H1 (cell line): ENCODE results near the gene GALNT6. TPM values are rescaled to one million over a fixed set of nuclear protein-coding genes. Genes with fewer than 3 reads are reported as not detected.

Source experiments
- CTCF ChIA-PET: fragments of 300-600 bp; sonication (Branson Sonifier 250); formaldehyde crosslinking; loops from one replicate; lab custom pipeline; 2021; ENCODE audit not compliant: partially characterized antibody; lab: Charles Lee
- POLR2A ChIA-PET: fragments of 300-600 bp; sonication (Branson Sonifier 250); formaldehyde crosslinking; loops from one replicate; lab custom pipeline; 2021; ENCODE audit warnings: inconsistent platforms; ENCODE audit not compliant: partially characterized antibody; lab: Charles Lee
- DNase-seq, 2 experiments: peaks; one replicate each; pipeline versions ENCODE4 v3.0.0 to v3.0.0-alpha.2; 2010 to 2022; ENCODE audit warnings: low spot score in 2 of 2, low read depth in 1 of 2, mixed read lengths in 1 of 2
- FAIRE-seq: peaks from 2 replicates; lab custom pipeline; 2011; peaks lifted over from hg19 to GRCh38; lab: Jason Lieb, UNC
- H2AFZ ChIP-seq: 2 replicates; pipeline ENCODE4 v1.8.1; 2012; ENCODE audit warnings: low read length, inconsistent platforms
- H2AK5ac ChIP-seq: 2 replicates; pipeline ENCODE4 v1.6.1; 2013; ENCODE audit warnings: low read depth, low read length
- H2BK120ac ChIP-seq: replicated peaks from 2 replicates; pipeline ENCODE3; 2013; ENCODE audit warnings: low read depth, low read length, inconsistent platforms
- H2BK12ac ChIP-seq: 2 replicates; pipeline ENCODE4 v1.6.1; 2013; ENCODE audit warnings: low read depth, low read length
- H2BK15ac ChIP-seq: 2 replicates; pipeline ENCODE4 v1.6.1; 2013; ENCODE audit warnings: low read length
- H2BK20ac ChIP-seq: 2 replicates; pipeline ENCODE4 v1.6.1; 2013; ENCODE audit warnings: low read length
- H2BK5ac ChIP-seq: 2 replicates; pipeline ENCODE4 v1.6.1; 2013; ENCODE audit warnings: low read depth, low read length
- H3K14ac ChIP-seq: 2 replicates; pipeline ENCODE4 v1.6.1; 2013; ENCODE audit warnings: inconsistent platforms; ENCODE audit not compliant: insufficient read length
- H3K18ac ChIP-seq: 2 replicates; pipeline ENCODE4 v1.6.1; 2013; ENCODE audit warnings: low read length; ENCODE audit errors: extremely low read depth
- H3K23ac ChIP-seq: 2 replicates; pipeline ENCODE4 v1.6.1; 2013; ENCODE audit warnings: inconsistent platforms; ENCODE audit not compliant: insufficient read length
- H3K23me2 ChIP-seq: 2 replicates; pipeline ENCODE4 v1.6.1; 2013; ENCODE audit warnings: low read depth, low read length
- H3K27ac ChIP-seq: 2 replicates; pipeline ENCODE4 v1.6.1; 2011; ENCODE audit warnings: low read depth, low read length, inconsistent platforms
- H3K27me3 ChIP-seq, 4 experiments: replicated peaks in 1 of 4; 1 replicate in 1 of 4; 2 replicates in 3 of 4; pipeline versions ENCODE4 v1.6.1 to v1.8.1; 2011 to 2013; ENCODE audit warnings: low read length in 3 of 4, mild to moderate bottlenecking in 3 of 4, inconsistent platforms in 2 of 4, mixed read lengths in 2 of 4, moderate library complexity in 1 of 4; ENCODE audit not compliant: control insufficient read depth in 3 of 4, insufficient read depth in 3 of 4; ENCODE audit errors: extremely low read depth in 1 of 4
- H3K36me3 ChIP-seq, 4 experiments: 2 replicates each; pipeline versions ENCODE4 v1.6.1 to v1.8.1; 2011 to 2013; ENCODE audit warnings: mild to moderate bottlenecking in 4 of 4, low read length in 3 of 4, moderate library complexity in 2 of 4, control low read depth in 1 of 4, inconsistent platforms in 1 of 4; ENCODE audit not compliant: insufficient read depth in 4 of 4, control insufficient read depth in 2 of 4
- H3K4ac ChIP-seq: replicated peaks from 2 replicates; pipeline ENCODE3; 2013; ENCODE audit warnings: low read length, low read depth, mixed read lengths, inconsistent platforms; ENCODE audit not compliant: insufficient read length
- H3K4me1 ChIP-seq, 4 experiments: replicated peaks in 1 of 4; 1 replicate in 1 of 4; 2 replicates in 3 of 4; pipeline versions ENCODE4 v1.6.1 to v1.8.1; 2011 to 2013; ENCODE audit warnings: low read length in 3 of 4, inconsistent platforms in 2 of 4, mixed read lengths in 1 of 4; ENCODE audit not compliant: insufficient read depth in 4 of 4, control insufficient read depth in 3 of 4
- H3K4me2 ChIP-seq, 2 experiments: 2 replicates each; pipeline versions ENCODE4 v1.6.1 to v1.8.1; 2011 to 2013; ENCODE audit warnings: low read depth in 2 of 2, low read length in 2 of 2, control low read depth in 1 of 2, inconsistent platforms in 1 of 2, mild to moderate bottlenecking in 1 of 2; ENCODE audit not compliant: insufficient read depth in 1 of 2
- H3K4me3 ChIP-seq, 4 experiments: fragments of 200-600, 300-600 bp in 1 of 4; sonication (generic), shearing (Covaris generic), sonication (Bioruptor Twin) in 1 of 4; 2 replicates each; pipeline versions ENCODE4 v1.5.1 to v1.8.1; 2011 to 2016; ENCODE audit warnings: low read length in 4 of 4, low read depth in 3 of 4, control low read depth in 2 of 4, inconsistent platforms in 2 of 4, mild to moderate bottlenecking in 2 of 4, mixed read lengths in 1 of 4, moderate library complexity in 1 of 4; ENCODE audit not compliant: insufficient read depth in 2 of 4; ENCODE audit errors: extremely low read depth in 1 of 4
- H3K56ac ChIP-seq: replicated peaks from 2 replicates; pipeline ENCODE3; 2013; ENCODE audit warnings: low read depth, mild to moderate bottlenecking, mixed read lengths, low read length, inconsistent platforms; ENCODE audit not compliant: insufficient read length
- H3K79me1 ChIP-seq: 2 replicates; pipeline ENCODE4 v1.6.1; 2013; ENCODE audit warnings: low read depth, low read length, control low read depth
- H3K79me2 ChIP-seq, 2 experiments: 2 replicates each; pipeline versions ENCODE4 v1.6.1 to v1.8.1; 2012 to 2013; ENCODE audit warnings: low read length in 2 of 2, mild to moderate bottlenecking in 2 of 2, inconsistent platforms in 1 of 2; ENCODE audit not compliant: insufficient read depth in 2 of 2, control insufficient read depth in 1 of 2
- H3K9ac ChIP-seq, 4 experiments: replicated peaks in 1 of 4; 1 replicate in 1 of 4; 2 replicates in 3 of 4; pipeline versions ENCODE4 v1.6.1 to v1.8.1; 2011 to 2013; ENCODE audit warnings: low read depth in 3 of 4, low read length in 3 of 4, control low read depth in 2 of 4, mild to moderate bottlenecking in 2 of 4, moderate library complexity in 2 of 4, inconsistent platforms in 1 of 4; ENCODE audit errors: extremely low read depth in 1 of 4
- H3K9me3 ChIP-seq, 2 experiments: 2 replicates each; pipeline versions ENCODE4 v1.6.1 to v1.8.1; 2012 to 2013; ENCODE audit warnings: mild to moderate bottlenecking in 2 of 2, moderate library complexity in 2 of 2, control low read depth in 1 of 2, inconsistent platforms in 1 of 2, low read depth in 1 of 2, low read length in 1 of 2, mixed read lengths in 1 of 2; ENCODE audit not compliant: insufficient read depth in 2 of 2
- H4K20me1 ChIP-seq, 2 experiments: replicated peaks in 1 of 2; 2 replicates each; pipeline versions ENCODE3 to v1.8.1; 2011 to 2013; ENCODE audit warnings: inconsistent platforms in 2 of 2, low read length in 2 of 2, mild to moderate bottlenecking in 1 of 2; ENCODE audit not compliant: insufficient read depth in 2 of 2, control insufficient read depth in 1 of 2
- H4K5ac ChIP-seq: 2 replicates; pipeline ENCODE4 v1.6.1; 2013; ENCODE audit warnings: low read length, low read depth, mixed read lengths, inconsistent platforms; ENCODE audit not compliant: insufficient read length
- H4K8ac ChIP-seq: 2 replicates; pipeline ENCODE4 v1.8.0; 2013; ENCODE audit warnings: mild to moderate bottlenecking, moderate library complexity, low read length, inconsistent platforms; ENCODE audit not compliant: insufficient read depth; ENCODE audit errors: extremely low read depth
- H4K91ac ChIP-seq: replicated peaks from 2 replicates; pipeline ENCODE3; 2013; ENCODE audit warnings: low read length, mixed read lengths, inconsistent platforms; ENCODE audit not compliant: insufficient read length
- BACH1 ChIP-seq: IDR thresholded peaks from 2 replicates; pipeline ENCODE4 v1.6.1; 2012; ENCODE audit warnings: low read length, improper control_type of control experiment
- CEBPB ChIP-seq: IDR thresholded peaks from 2 replicates; pipeline ENCODE4 v1.6.1; 2012; ENCODE audit warnings: low read depth, low read length
- EP300 ChIP-seq, 2 experiments: IDR thresholded peaks; 1 replicate in 1 of 2; 2 replicates in 1 of 2; pipeline ENCODE4 v1.6.1; 2011 to 2012; ENCODE audit warnings: low read depth in 2 of 2, low read length in 2 of 2, mild to moderate bottlenecking in 2 of 2, borderline replicate concordance in 1 of 2, inconsistent platforms in 1 of 2, moderate library complexity in 1 of 2
- EZH2 ChIP-seq: fragments of 200-600 bp; sonication (generic); IDR thresholded peaks from 2 replicates; pipeline ENCODE4 v1.7.1; 2012; ENCODE audit warnings: low read depth, mild to moderate bottlenecking, moderate library complexity, low read length, inconsistent platforms; ENCODE audit not compliant: severe bottlenecking
- HDAC6 ChIP-seq: IDR thresholded peaks from one replicate; pipeline ENCODE4 v1.7.1; 2012; ENCODE audit warnings: low read depth, mild to moderate bottlenecking, inconsistent platforms, low read length, moderate library complexity
- JUN ChIP-seq: IDR thresholded peaks from 2 replicates; pipeline ENCODE4 v1.6.1; 2011; ENCODE audit warnings: low read depth, mild to moderate bottlenecking, improper control_type of control experiment, low read length
- MAFK ChIP-seq: IDR thresholded peaks from 2 replicates; pipeline ENCODE4 v1.6.1; 2012; ENCODE audit warnings: low read depth, mild to moderate bottlenecking, improper control_type of control experiment, low read length
- PHF8 ChIP-seq: fragments of 200-600 bp; sonication (generic); conservative IDR thresholded peaks from 2 replicates; pipeline ENCODE4 v1.7.1; 2012; ENCODE audit warnings: low read depth, mild to moderate bottlenecking, inconsistent platforms, low read length, moderate library complexity
- POLR2AphosphoS5 ChIP-seq: IDR thresholded peaks from 2 replicates; pipeline ENCODE4 v1.6.1; 2011; ENCODE audit warnings: low read depth, low read length
- RNF2 ChIP-seq: fragments of 200-900, 300-1000 bp; sonication (generic); IDR thresholded peaks from 2 replicates; pipeline ENCODE4 v1.7.1; 2016; ENCODE audit warnings: borderline replicate concordance, low read depth, mild to moderate bottlenecking, antibody characterized with exemption, low read length; ENCODE audit not compliant: poor library complexity, severe bottlenecking; ENCODE audit errors: missing control alignments
- SP1 ChIP-seq: IDR thresholded peaks from 2 replicates; pipeline ENCODE4 v1.6.1; 2011; ENCODE audit warnings: low read depth, low read length
- SRF ChIP-seq: IDR thresholded peaks from 2 replicates; pipeline ENCODE4 v1.6.1; 2011; ENCODE audit warnings: mild to moderate bottlenecking, low read depth, low read length, moderate library complexity
- USF2 ChIP-seq: IDR thresholded peaks from 2 replicates; pipeline ENCODE4 v1.6.1; 2011; ENCODE audit warnings: low read length, improper control_type of control experiment
- WGBS, 2 experiments: shearing (Covaris generic) in 1 of 2; methylation state at CpG; one replicate each; pipeline versions ENCODE4 v1.1.6 to v1.1.7; 2013 to 2015; ENCODE audit warnings: low lambda C conversion rate in 2 of 2, mixed read lengths in 2 of 2, inconsistent platforms in 1 of 2, low coverage in 1 of 2, missing lambda C conversion rate in 1 of 2; ENCODE audit not compliant: insufficient replicate concordance in 2 of 2, insufficient coverage in 1 of 2, insufficient read length in 1 of 2; ENCODE audit errors: extremely low coverage in 1 of 2, missing lambda C conversion rate in 1 of 2; 5-methylcytosine and 5-hydroxymethylcytosine counted together
- polyA plus RNA-seq, 7 experiments: library from polyadenylated mRNA; depleted of rRNA in 3 of 7; stranded (reverse) in 5 of 7; unstranded in 2 of 7; fragments of >200 nt in 5 of 7; fragments of 200-250 nt in 2 of 7; gene quantifications; 1 replicate in 5 of 7; 2 replicates in 1 of 7; 4 replicates in 1 of 7; pipeline versions ENCODE4 v1.2.1 to v1.2.3, GENCODE V29; 2011 to 2013; ENCODE audit warnings: missing spikeins in 2 of 7, mixed read lengths in 2 of 7
- total RNA-seq: library from RNA; stranded (reverse); fragmentation: NEBNext Ultra II Directional; extraction: Animal tissue kit (Norgen Biotek cat#: 25700); gene quantifications from 2 replicates; pipeline ENCODE4 v1.2.1, GENCODE V29; 2021

The GALNT6 gene
- total and polyA plus RNA-seq, 2 of the 8 experiments (the other 6 are each of a cell fraction or from before 2014, with no cell fraction given) = 5.8 to 10.7 TPM

DNA sequence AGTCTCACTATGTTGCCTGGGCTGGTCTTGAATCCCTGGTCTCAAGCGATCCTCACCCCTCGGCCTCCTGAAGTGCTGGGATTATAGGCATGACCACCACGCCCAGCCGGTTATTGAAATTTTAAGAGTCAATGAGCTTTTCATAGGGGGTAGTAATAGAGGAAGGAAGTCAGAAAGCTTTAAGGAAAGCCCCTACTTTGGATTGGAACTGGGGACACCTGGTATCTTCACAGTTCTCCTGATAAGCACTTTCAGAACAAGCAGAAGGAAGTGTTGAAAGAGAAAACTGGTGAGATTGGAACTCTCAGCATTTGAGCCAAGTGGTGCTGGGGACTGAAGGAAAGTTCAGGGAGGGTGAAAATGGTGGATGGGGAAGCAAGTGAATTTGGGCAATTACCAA, 38.5 kb upstream of the GALNT6 start:
- Histone ChIP-seq H4K8ac (no peak overlapping the region), H3K9ac (no peak overlapping the region), H2BK12ac (no peak overlapping the region), H4K5ac (no peak overlapping the region), H3K4ac (no peak overlapping the region), H3K14ac (no peak overlapping the region), H3K79me2 (peaks cover 0 to 5% of the 10 kb centered on the region in 2 experiments; a peak in 1 of 4 replicates), H3K27me3 (no peaks in the 10 kb centered on the region), H4K20me1 (no peaks in the 10 kb centered on the region), H3K4me2 (no peak overlapping the region), H3K27ac (no peak overlapping the region), H3K56ac (no peak overlapping the region), H2AK5ac (no peak overlapping the region), H3K23me2 (no peaks in the 10 kb centered on the region), H3K18ac (no peak overlapping the region), H2BK120ac (no peak overlapping the region), H3K36me3 (no peaks in the 10 kb centered on the region), H2BK15ac (no peak overlapping the region), H3K4me3 (no peak overlapping the region), H3K23ac (no peak overlapping the region), H2BK5ac (no peak overlapping the region), H3K4me1 (peaks cover 0 to 7% (median 2%) of the 10 kb centered on the region in 4 experiments; a peak in 2 of 7 replicates), H3K9me3 (no peaks in the 10 kb centered on the region), H2AFZ (no peak overlapping the region), H4K91ac (no peak overlapping the region), H3K79me1 (no peaks in the 10 kb centered on the region), H2BK20ac (no peak overlapping the region)
- ChIA-PET CTCF (interaction anchor here (0.6 to 3.5 kb wide), 8 partner anchors 8 to 102 kb away, joined by 3 to 16 read pairs (median 6); no protein-coding TSS in a partner anchor), POLR2A (interaction anchor here (0.9 kb wide), 1 partner anchor 40 kb away, joined by 3 read pairs; no protein-coding TSS in a partner anchor)
- DNase-seq (no peak), FAIRE-seq (no peak)
- WGBS, 2 experiments = 84% methylated on average over 4 of the region's 4 CpGs; no CpG with 5 or more reads in 1 of the 2 experiments
- TF ChIP-seq MAFK = no peak
- no peak for TF ChIP-seq BACH1
- no peak for TF ChIP-seq RNF2
- no peak for TF ChIP-seq POLR2AphosphoS5
- TF ChIP-seq USF2 = no peak
- no peak for TF ChIP-seq EZH2
- TF ChIP-seq JUN = no peak
- no peak for TF ChIP-seq EP300 (IDR thresholded peaks at IDR 0.05; ENCODE audit: borderline replicate concordance in 1 of 2, low read depth in 2 of 2, low read length in 2 of 2)
- no peak for TF ChIP-seq SP1
- no peak for TF ChIP-seq HDAC6
- no peak for TF ChIP-seq SRF
- no peak for TF ChIP-seq PHF8
- TF ChIP-seq CEBPB = no peak
